ENCODE data around the gene SEC24D.

DNA sequence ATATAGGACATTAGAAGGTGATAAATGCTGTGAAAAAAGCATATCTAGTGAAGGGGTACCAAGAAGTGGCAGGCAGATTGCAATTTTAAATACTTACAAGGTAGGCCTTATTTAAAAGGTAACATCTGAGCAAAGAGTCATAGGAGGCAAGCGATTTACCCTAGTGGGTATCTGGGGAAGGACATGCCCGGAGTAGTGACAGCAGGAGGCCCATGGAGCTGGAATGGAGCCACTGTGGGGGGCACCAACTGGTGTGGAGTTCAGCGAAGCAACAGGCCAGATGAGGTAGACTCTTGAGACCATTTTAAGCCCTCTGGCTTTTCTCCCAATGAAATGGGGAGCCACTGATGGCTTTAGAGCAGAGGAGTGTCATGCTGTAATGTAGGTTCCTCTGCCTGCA lies 37.3 kb downstream of the SEC24D start:
- TF ChIP-seq ARNT (IDR thresholded peaks at IDR 0.05) (no peak), SUZ12 (IDR thresholded peaks at IDR 0.05) (no peak), NFRKB (IDR thresholded peaks at IDR 0.05) (no peak), FOXK2 (IDR thresholded peaks at IDR 0.05) (no peak), SP1 (IDR thresholded peaks at IDR 0.05) (no peak), FOXM1 (IDR thresholded peaks at IDR 0.05; ENCODE audit: borderline replicate concordance) (no peak), LEF1 (IDR thresholded peaks at IDR 0.05; ENCODE audit: borderline replicate concordance) (no peak), ZNF384 (IDR thresholded peaks at IDR 0.05) (no peak), ELF4 (IDR thresholded peaks at IDR 0.05) (no peak), TARDBP (IDR thresholded peaks at IDR 0.05) (no peak)
